B cell (primary cell): ENCODE measurements around the gene LRG1. TPM values are rescaled to one million over a fixed set of nuclear protein-coding genes. Genes with fewer than 3 reads are reported as not detected.

Experiments used
- ATAC-seq: fragments of 200-7000 bp; cut with Tn5 transposase; one replicate; pipeline ENCODE4 v1.10.0; 2021; ENCODE audit warnings: low read depth, mild to moderate bottlenecking, moderate number of reproducible peaks, moderate library complexity
- CTCF ChIA-PET: fragments of 350-600 bp; sonication (Branson Sonifier 250); formaldehyde crosslinking; loops from one replicate; lab custom pipeline; 2021; ENCODE audit warnings: antibody characterized with exemption, inconsistent platforms; lab: Charles Lee
- POLR2A ChIA-PET: fragments of 350-600 bp; sonication (Branson Sonifier 250); formaldehyde crosslinking; loops from one replicate; lab custom pipeline; 2021; ENCODE audit warnings: antibody characterized with exemption; lab: Charles Lee
- DNase-seq: peaks from one replicate; pipeline ENCODE4 v3.0.0; 2013
- H2AFZ ChIP-seq: 2 replicates; pipeline ENCODE4 v1.6.1; 2012; ENCODE audit warnings: mild to moderate bottlenecking, low read depth, low read length; ENCODE audit not compliant: insufficient read depth, poor library complexity, severe bottlenecking
- H3K27ac ChIP-seq, 2 donors: 1 replicate in 1 of 2; 2 replicates in 1 of 2; pipeline ENCODE4 v1.5.1; 2012 to 2013; ENCODE audit warnings: low read length in 2 of 2, mild to moderate bottlenecking in 2 of 2, moderate library complexity in 1 of 2
- H3K27me3 ChIP-seq, 4 experiments: fragments of 200-600 bp in 1 of 4; sonication (generic) in 1 of 4; replicated peaks in 1 of 4; 1 replicate in 2 of 4; 2 replicates in 2 of 4; pipeline versions ENCODE4 v1.6.1 to v1.7.0; 2013 to 2016; ENCODE audit warnings: low read length in 3 of 4, mild to moderate bottlenecking in 2 of 4, mixed read lengths in 1 of 4, moderate library complexity in 1 of 4; ENCODE audit not compliant: insufficient read depth in 4 of 4, control insufficient read depth in 3 of 4; ENCODE audit errors: control extremely low read depth in 1 of 4
- H3K36me3 ChIP-seq, 2 experiments: replicated peaks in 1 of 2; 1 replicate in 1 of 2; 2 replicates in 1 of 2; pipeline versions ENCODE4 v1.6.1 to v1.7.1; 2013; ENCODE audit warnings: low read length in 1 of 2; ENCODE audit not compliant: insufficient read depth in 2 of 2, control insufficient read depth in 1 of 2; ENCODE audit errors: control extremely low read depth in 1 of 2, extremely low read depth in 1 of 2
- H3K4me1 ChIP-seq, 2 donors: fragments of 200-600 bp in 1 of 2; sonication (generic) in 1 of 2; 1 replicate in 1 of 2; 2 replicates in 1 of 2; pipeline versions ENCODE4 v1.5.1 to v1.6.1; 2013 to 2017; ENCODE audit warnings: low read length in 2 of 2; ENCODE audit not compliant: control insufficient read depth in 2 of 2, insufficient read depth in 2 of 2
- H3K4me2 ChIP-seq: replicated peaks from 2 replicates; pipeline ENCODE3; 2012; ENCODE audit warnings: mild to moderate bottlenecking, low read depth, low read length; ENCODE audit not compliant: poor library complexity, severe bottlenecking
- H3K4me3 ChIP-seq, 5 experiments: fragments of 200-600 bp in 1 of 5; sonication (generic) in 1 of 5; 1 replicate in 3 of 5; 2 replicates in 2 of 5; pipeline versions ENCODE4 v1.5.1 to v1.7.0; 2011 to 2016; ENCODE audit warnings: low read length in 4 of 5, mild to moderate bottlenecking in 4 of 5, low read depth in 2 of 5, control low read depth in 1 of 5, moderate library complexity in 1 of 5; ENCODE audit not compliant: insufficient read depth in 1 of 5; ENCODE audit errors: control extremely low read depth in 1 of 5, extremely low read depth in 1 of 5
- H3K79me2 ChIP-seq: fragments of 200-600 bp; sonication (generic); one replicate; pipeline ENCODE4 v1.6.0; 2016; ENCODE audit warnings: low read length; ENCODE audit not compliant: control insufficient read depth, insufficient read depth
- H3K9ac ChIP-seq: fragments of 200-600 bp; sonication (generic); 2 replicates; pipeline ENCODE4 v1.6.1; 2017; ENCODE audit warnings: mild to moderate bottlenecking, low read length, moderate library complexity
- H3K9me3 ChIP-seq, 3 donors: one replicate each; pipeline versions ENCODE4 v1.6.1 to v1.7.1; 2013; ENCODE audit warnings: low read length in 2 of 3; ENCODE audit not compliant: control insufficient read depth in 2 of 3, insufficient read depth in 1 of 3; ENCODE audit errors: control extremely low read depth in 1 of 3
- H4K20me1 ChIP-seq: 2 replicates; pipeline ENCODE4 v1.6.0; 2012; ENCODE audit warnings: mild to moderate bottlenecking, low read length; ENCODE audit not compliant: insufficient read depth, control insufficient read depth, poor library complexity, severe bottlenecking
- H3K27ac Mint-ChIP-seq: one replicate; pipeline ENCODE4 v1.8.0; 2021; ENCODE audit warnings: mixed read lengths
- H3K27me3 Mint-ChIP-seq: one replicate; pipeline ENCODE4 v1.8.0; 2021; ENCODE audit warnings: mixed read lengths
- H3K4me1 Mint-ChIP-seq: one replicate; pipeline ENCODE4 v1.8.0; 2021; ENCODE audit warnings: mixed read lengths
- H3K4me3 Mint-ChIP-seq: one replicate; pipeline ENCODE4 v1.8.0; 2021; ENCODE audit warnings: mixed read lengths
- H3K9me3 Mint-ChIP-seq: one replicate; pipeline ENCODE4 v1.8.0; 2022; ENCODE audit warnings: mixed read lengths; ENCODE audit not compliant: insufficient read depth
- CTCF ChIP-seq: fragments of 200-600 bp; IDR thresholded peaks from one replicate; pipeline ENCODE4 v1.8.0; 2022; ENCODE audit warnings: antibody characterized with exemption, mild to moderate bottlenecking
- EZH2 ChIP-seq: IDR thresholded peaks from 2 replicates; pipeline ENCODE4 v1.6.1; 2012; ENCODE audit warnings: borderline replicate concordance, low read depth, mild to moderate bottlenecking, moderate library complexity, low read length; ENCODE audit not compliant: insufficient read depth, poor library complexity, severe bottlenecking
- WGBS: methylation state at CpG from one replicate; pipeline ENCODE4 v1.1.5; 2013; ENCODE audit warnings: missing lambda C conversion rate; ENCODE audit not compliant: insufficient coverage; 5-methylcytosine and 5-hydroxymethylcytosine counted together
- intact Hi-C: fragments of 100-400 bp; cut with micrococcal nuclease; formaldehyde crosslinking; loops from one replicate; pipeline ENCODE4 v1.10.0; 2022
- polyA plus RNA-seq: library from polyadenylated mRNA; depleted of rRNA; stranded (reverse); fragments of >200 nt; gene quantifications from 2 replicates; pipeline ENCODE4 v1.2.3, GENCODE V29; 2012
- total RNA-seq, 2 donors: library from RNA; stranded (reverse); fragments of 120-200 nt in 1 of 2; gene quantifications; 1 replicate in 1 of 2; 2 replicates in 1 of 2; pipeline versions ENCODE4 v1.2.3 to v1.2.4, GENCODE V29; 2013 to 2022

The LRG1 gene
- total and polyA plus RNA-seq, 2 donors (not counting 1 experiment from before 2014, with no cell fraction given), result 0.21 to 0.27 TPM

- H2AFZ ChIP-seq, result no peak overlapping the region
- Mint-ChIP-seq H3K27me3 (peaks cover 45% of the 10 kb centered on the region), H3K4me3 (no peak overlapping the region), H3K27ac (no peak overlapping the region), H3K9me3 (no peaks in the 10 kb centered on the region), H3K4me1 (peaks cover 10% of the 10 kb centered on the region)
- POLR2A ChIA-PET, result no interaction called here
- ATAC-seq, result no peak
- CTCF ChIA-PET, result no interaction called here
- TF ChIP-seq CTCF, result no peak
- TF ChIP-seq EZH2, result no peak
- H3K27me3 ChIP-seq, result peaks cover 0 to 81% (median 40%) of the 10 kb centered on the region in 4 experiments
- peaks cover 0 to 23% (median 0%) of the 10 kb centered on the region in 3 donors for H3K9me3 ChIP-seq
- no peaks in the 10 kb centered on the region for H3K36me3 ChIP-seq
- H3K27ac ChIP-seq, result no peak overlapping the region
- WGBS, result 6% methylated on average over 31 of the region's 50 CpGs
- no peaks in the 10 kb centered on the region for H4K20me1 ChIP-seq
- intact Hi-C loops, result no loop called here
- no peak for DNase-seq
- no peak overlapping the region for H3K4me2 ChIP-seq
- H3K9ac ChIP-seq, result no peak overlapping the region
- peaks cover 15 to 18% of the 10 kb centered on the region in 2 donors for H3K4me1 ChIP-seq
- no peaks in the 10 kb centered on the region for H3K79me2 ChIP-seq
- H3K4me3 ChIP-seq, result no peak overlapping the region
Measured at GRCh38 chr19:4580021-4580901, 40.4 kb upstream of the LRG1 start.

GRCh38 chr19:4579389-4579788 is 39.6 kb upstream of the LRG1 start:
- H3K4me1 ChIP-seq, result peaks cover 9 to 12% of the 10 kb centered on the region in 2 donors
- DNase-seq (no peak), ATAC-seq (no peak)
- Mint-ChIP-seq H3K4me1 (peaks cover 10% of the 10 kb centered on the region), H3K27me3 (peaks cover 46% of the 10 kb centered on the region), H3K4me3 (no peak overlapping the region), H3K27ac (no peak overlapping the region), H3K9me3 (no peaks in the 10 kb centered on the region)
- no peak overlapping the region for H3K4me2 ChIP-seq
- H3K9me3 ChIP-seq, result peaks cover 0 to 19% (median 0%) of the 10 kb centered on the region in 3 donors
- H4K20me1 ChIP-seq, result no peaks in the 10 kb centered on the region
- H3K79me2 ChIP-seq, result no peaks in the 10 kb centered on the region
- no peaks in the 10 kb centered on the region for H3K36me3 ChIP-seq
- peaks cover 0 to 77% (median 36%) of the 10 kb centered on the region in 4 experiments for H3K27me3 ChIP-seq
- H3K27ac ChIP-seq, result no peak overlapping the region
- WGBS, result 81% methylated on average over 6 of the region's 8 CpGs
- ChIA-PET CTCF (interaction anchor here (1.0 kb wide), 1 partner anchor 21 kb away, joined by 3 read pairs; no protein-coding TSS in a partner anchor), POLR2A (no interaction called here)
- H3K9ac ChIP-seq, result no peak overlapping the region
- H3K4me3 ChIP-seq, result no peak overlapping the region
- intact Hi-C loops, result no loop called here
- TF ChIP-seq CTCF (no peak), EZH2 (no peak)
- H2AFZ ChIP-seq, result no peak overlapping the region
